Peyer's patch (tissue), 4 donors: Measurements from ENCODE around the gene AGFG2.

ENCODE experiments used
- CTCF ChIP-seq, 6 experiments: fragments of 450-650 bp in 4 of 6; fragments of 200-600 bp in 2 of 6; sonication (generic) in 1 of 6; IDR thresholded peaks; one replicate each; pipeline ENCODE4 v1.5.1; 2017 to 2019; ENCODE audit warnings: antibody characterized with exemption in 6 of 6, mild to moderate bottlenecking in 3 of 6, moderate library complexity in 1 of 6
- POLR2A ChIP-seq, 2 donors: fragments of 450-650 bp; IDR thresholded peaks; one replicate each; pipeline ENCODE4 v1.5.1; 2017; ENCODE audit warnings: antibody characterized with exemption in 2 of 2, mild to moderate bottlenecking in 2 of 2, moderate library complexity in 2 of 2

GRCh38 chr7:100546926-100547800 is 8.2 kb downstream of the AGFG2 start:
- TF ChIP-seq CTCF (IDR thresholded peaks at IDR 0.05) (no peak), POLR2A (IDR thresholded peaks at IDR 0.05) (no peak)
